HUDEP-2 (cell line): Measurements from ENCODE around the gene ZNF316.
A peak's percentile ranks its signal among the peaks of the same experiment; 100 is the strongest.

Source experiments
- DNase-seq, 76 experiments: peaks; one replicate each; lab custom pipeline; 2025; ENCODE audit not compliant: unreplicated experiment in 76 of 76; lab: John Stamatoyannopoulos, UW

ZNF316 gene

DNA sequence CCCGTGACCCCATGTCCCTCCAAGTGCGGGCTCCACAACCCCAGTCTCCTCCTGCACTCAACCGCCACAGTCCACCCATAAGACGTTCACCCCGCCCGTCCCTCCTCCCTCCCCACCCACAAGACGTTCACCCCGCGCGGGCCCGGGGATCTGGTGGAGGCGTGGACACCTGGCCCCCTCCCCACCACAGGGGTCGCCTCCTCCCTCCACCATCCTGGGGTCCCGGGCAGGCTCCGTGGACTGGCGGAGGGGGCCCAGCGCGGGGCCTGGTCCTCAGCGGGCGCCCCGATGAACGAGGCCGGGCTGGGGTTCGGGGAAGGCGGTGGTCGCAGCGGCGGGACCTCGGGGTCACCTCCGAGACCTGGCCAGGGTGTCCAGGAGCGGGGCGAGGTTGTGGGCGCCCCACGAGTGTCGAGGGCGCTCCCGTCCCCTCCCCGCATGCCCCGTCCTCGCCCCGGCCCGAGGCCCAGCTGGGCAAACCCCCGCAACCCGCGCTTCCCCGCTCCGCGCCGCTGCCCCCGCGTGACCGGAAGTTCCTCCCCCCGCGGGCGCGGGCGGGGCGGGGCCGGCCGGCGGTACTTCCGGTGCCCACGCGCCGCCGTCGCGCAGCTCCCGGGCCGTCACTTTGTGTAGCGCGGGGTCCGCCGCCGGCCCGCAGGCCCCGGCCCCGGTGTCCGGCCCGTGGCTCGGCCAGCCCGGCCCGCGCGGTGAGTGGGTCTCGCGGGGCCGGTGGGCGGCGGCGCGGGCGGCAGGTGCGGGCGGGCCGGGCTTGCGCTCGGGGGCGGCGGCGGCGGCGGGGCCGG, at the start of gene ZNF316:
Gene ZNF316 (plus strand): TSS at position 578 of the 803 bp plus-strand sequence. CDS start 5,092 bp downstream, outside the sequence.
- DNase-seq: peak in 39 of 76 experiments; percentile 4 to 58 (median 28)

DNA sequence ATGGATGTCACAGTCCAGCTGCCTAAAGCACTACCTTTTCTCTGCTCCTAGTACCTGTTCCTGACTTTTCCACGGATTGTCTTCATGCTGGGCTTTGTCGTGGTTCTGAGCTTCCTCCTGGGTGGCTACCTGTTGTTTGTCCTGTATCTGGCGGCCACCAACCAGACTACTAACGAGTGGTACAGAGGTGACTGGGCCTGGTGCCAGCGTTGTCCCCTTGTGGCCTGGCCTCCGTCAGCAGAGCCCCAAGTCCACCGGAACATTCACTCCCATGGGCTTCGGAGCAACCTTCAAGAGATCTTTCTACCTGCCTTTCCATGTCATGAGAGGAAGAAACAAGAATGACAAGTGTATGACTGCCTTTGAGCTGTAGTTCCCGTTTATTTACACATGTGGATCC, 48.6 kb upstream of the ZNF316 start:
- DNase-seq: no peak

DNA sequence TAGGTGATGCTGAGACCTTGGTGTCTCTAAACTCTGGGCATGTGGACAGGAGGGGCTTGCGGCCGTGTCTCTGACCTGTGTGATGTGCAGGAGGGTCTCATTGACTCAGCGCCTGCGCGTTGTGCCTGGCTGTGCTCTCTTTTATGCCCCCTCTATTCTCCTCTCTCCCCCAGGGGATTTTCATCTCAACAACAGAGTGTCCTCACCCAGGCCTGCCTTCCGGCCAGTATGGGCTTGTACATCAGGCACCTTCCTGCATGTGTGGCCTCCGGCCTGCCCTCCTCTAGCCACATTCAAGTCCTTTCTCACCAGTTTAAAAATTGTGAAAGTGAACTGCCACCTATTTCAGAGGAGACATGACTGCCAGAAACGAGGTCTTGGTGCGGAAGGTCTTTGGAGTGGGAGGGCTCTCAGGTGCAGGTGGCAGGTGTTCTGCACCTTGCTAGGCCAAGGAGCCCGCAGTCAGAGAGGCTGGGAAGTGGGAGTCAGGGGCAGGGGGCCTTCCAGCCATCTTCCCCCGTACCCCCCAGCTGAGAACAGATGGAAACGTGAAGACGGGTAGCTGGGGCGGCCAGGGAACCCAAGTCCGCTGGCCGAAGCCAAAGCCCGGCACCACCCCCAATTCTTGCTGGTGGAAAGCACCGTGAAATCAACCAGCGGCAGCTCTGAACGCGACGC, 47.8 kb upstream of the ZNF316 start:
- no peak for DNase-seq

DNA sequence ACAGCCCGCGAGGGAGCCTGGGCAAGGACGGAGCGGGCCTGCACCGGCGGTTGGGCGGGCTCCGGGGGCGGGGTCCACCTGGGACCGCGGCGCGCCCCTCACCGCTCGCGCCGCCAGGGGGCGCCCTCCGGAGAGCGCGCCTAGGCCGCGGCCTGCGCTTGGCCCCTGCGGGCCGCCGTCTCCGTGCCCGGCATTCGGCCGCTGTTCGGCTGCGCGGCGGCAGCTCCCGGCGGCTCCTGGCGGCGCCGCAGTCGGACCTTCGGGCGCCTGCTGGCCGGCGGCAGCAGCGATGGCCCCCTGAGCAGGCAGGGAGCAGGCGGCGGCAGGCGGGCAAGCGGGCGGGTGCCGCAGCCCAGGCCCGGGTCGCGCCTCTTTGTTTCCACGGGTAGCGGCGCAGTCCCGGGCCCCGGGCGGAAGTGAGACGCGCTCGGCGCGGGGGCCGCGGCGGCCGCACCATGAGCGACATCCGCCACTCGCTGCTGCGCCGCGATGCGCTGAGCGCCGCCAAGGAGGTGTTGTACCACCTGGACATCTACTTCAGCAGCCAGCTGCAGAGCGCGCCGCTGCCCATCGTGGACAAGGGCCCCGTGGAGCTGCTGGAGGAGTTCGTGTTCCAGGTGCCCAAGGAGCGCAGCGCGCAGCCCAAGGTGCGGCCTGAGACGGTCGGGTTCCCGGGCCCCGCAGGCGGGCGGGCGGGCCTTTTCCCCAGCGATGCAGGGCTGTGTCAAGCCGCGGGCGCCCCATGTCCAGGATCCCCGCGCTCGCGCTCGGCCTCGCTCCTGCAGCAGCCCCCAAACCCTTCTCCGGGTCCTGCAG, 47.1 kb upstream of the ZNF316 start, which contains the start of gene INTS15:
Gene INTS15 (plus strand): TSS at position 193 of the 816 bp plus-strand sequence. CDS start 263 bp downstream, at position 456.
- peak in 71 of 76 experiments; percentile 19 to 91 (median 66) for DNase-seq

DNA sequence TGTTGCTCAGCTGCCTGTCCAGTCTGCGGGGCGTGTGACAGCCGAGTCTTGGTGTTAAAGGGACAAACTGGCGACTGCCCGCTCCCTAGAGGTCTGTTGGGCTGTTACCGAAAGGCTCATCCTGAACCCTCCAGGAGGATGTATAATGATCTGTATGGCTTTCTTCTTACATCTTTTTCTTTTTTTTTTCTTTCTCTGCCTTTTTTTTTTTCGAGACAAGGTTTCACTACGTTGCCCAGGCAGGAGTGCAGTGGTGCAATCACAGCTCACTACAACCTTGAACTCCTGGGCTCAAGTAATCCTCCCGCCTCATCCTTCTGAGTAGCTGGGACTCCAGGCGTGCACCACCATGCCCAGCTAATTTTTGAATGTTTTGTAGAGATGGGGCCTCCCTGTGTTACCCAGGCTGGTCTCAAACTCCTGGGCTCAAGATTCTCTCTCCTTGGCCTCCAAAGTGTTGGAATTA, 46.4 kb upstream of the ZNF316 start:
- DNase-seq: peak in 6 of 76 experiments; percentile 11 to 63 (median 28)

DNA sequence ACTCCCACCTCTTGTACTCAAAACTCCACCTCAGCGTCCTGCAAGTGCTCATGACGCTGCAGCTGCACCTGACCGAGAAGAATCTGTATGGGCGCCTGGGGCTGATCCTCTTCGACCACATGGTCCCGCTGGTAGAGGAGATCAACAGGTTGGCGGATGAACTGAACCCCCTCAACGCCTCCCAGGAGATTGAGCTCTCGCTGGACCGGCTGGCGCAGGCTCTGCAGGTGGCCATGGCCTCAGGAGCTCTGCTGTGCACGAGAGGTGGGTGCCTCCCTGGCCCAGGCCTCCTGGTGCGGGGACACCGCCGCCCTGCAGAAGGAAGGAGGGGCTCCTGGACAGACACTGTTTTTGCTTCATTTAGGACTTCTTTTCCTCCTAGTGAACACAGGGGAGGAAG, 37.0 kb upstream of the ZNF316 start:
- DNase-seq: no peak

DNA sequence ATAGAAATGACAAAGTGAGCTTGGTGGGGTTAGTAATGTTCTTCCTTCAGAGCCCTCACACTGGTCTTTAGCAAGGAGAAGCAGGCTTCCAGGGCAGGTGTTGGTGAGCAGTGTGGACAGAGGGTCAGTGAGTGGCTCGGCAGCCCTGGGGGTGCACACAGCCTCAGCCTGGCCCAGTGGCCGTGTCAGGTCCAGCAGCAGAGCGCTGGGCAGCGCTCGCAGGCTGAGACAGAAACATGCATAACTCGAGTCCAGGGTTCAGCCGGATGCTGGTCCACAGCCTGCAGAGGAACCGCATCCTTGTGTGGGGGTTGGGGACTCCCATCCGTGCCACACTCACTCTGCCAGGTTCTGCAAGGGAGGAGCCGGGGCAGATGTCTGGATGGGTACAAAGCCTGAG, 32.7 kb upstream of the ZNF316 start:
- DNase-seq: no peak

DNA sequence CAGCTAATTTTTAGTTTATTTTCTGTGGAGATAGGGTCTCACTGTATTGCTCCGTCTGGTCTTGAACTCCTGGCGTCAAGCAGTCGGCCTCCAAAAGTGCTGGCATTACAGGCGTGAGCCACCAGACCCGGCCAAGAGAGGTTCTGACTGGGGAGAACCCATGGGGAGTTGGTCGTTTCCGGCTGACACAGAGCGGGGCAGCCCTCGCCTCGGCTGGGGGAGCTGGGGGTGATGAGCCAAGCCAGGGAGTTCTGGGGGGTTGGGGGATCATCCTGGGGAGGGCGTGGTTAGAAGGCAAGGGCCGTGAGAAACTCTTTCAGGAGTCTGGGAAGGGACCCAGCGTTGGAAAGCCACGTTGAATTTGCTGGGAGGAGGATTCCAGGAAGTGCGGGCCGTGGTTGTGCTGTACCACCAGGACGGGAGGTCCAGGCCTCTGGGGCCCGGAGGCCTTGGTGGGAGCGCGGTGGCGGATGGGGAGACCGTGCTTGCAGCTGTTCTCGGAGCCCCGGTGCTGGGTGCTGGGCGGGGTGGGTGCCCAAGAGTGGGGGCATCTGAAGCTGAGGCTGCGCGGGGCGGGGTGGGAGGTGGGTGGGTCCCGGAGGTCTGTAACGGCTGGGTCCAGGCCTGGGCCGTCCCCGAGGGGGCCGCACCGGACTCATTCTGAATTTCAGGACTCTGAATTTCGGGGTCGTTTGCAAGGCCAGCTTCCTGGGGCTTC, 30.1 kb upstream of the ZNF316 start:
- no peak for DNase-seq

DNA sequence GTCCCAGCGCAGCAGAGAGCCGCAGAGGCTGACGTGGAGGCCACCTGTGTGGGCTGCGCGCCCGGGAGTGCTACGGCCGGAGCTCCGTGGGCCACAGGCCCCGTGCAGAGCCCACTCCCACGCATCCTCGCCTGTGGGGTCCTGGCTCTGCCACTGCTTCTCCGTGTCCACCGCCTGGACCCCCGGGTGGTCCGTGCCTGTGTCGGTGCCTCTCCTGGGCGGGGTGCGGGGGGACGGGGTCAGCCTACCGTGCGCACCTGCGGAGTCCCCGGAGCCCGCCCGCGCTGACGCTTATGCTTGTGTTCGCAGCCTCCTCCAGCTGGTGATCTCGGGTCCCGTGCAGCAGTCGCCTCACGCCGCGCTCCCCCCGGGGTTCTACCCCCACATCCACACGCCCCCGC, 29.5 kb upstream of the ZNF316 start:
- DNase-seq: no peak

DNA sequence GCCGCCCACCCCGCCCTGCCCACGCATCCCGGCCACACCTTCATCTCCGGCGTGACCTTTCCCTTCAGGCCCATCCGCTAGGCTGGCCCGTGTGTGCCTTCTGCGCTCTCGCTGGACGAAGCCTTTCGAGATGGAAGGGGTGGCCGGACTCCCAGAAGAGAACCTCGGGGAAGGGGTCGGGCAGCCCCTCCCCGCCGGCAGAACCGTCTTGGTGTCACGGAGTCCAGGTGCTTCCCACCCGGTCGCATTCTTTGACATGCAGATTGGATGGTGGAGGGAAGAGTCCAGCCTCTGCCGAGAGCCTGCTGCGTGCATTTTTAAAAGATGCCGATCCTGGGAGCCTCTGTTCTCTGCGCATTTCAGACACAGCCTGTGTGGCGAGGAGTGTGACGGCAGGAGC, 29.0 kb upstream of the ZNF316 start:
- no peak for DNase-seq

DNA sequence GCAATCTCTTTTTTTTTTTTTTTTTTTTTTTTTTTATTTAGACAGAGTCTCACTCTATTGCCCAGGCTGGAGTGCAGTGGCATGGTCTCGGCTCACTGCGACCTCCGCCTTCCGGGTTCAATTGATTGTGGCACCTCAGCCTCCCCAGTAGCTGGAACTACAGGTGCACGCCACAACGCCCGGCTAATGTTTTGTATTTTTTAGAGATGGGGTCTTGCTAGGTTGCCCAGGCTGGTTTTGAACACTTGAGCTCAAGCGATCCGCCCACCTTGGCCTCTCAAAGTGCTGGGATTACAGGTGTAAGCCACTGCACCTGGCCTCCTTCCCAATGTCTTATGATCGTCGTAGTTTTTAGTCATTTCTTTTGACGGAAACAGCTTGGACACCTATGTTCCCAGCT, 28.3 kb upstream of the ZNF316 start:
- DNase-seq: no peak

DNA sequence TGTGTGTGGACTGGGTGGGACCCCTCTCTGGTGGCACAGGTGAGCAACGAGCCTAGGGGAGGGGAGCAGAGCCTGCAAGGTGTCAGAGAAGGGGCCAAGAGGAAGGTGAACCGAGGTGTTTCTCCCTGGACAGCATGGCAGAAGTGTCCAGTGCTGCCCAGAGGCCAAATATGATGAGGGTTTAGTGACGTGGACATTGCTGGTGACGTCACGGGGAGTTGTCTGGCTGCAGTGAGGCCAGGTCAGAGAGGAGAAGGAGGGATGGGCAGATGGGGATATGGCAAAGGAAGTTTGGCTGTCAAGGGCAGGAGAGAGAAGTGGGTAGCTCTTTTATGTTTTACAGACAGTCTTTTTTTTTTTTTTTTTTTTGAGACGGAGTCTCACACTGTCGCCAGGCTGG, 24.3 kb upstream of the ZNF316 start:
- no peak for DNase-seq

DNA sequence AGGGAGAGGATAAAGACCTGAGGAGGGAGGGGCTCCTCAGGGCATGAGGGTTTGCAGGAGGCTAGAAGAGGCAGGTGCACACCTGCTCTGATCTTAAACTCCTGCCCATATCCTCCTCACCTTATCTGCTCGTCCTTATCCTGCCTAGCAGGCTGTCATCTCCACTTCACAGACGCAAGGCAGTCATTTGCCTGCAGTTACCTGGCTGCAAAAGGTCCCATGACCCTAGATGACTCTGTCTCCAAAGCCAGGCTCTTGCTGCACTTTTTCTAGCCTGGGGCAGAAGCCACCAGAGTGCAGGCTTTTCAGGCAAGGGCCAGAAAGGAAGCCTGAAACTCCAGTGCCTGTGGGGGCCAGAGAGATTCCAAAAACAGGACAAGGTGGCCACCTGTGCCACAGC, 23.4 kb upstream of the ZNF316 start:
- DNase-seq: no peak

DNA sequence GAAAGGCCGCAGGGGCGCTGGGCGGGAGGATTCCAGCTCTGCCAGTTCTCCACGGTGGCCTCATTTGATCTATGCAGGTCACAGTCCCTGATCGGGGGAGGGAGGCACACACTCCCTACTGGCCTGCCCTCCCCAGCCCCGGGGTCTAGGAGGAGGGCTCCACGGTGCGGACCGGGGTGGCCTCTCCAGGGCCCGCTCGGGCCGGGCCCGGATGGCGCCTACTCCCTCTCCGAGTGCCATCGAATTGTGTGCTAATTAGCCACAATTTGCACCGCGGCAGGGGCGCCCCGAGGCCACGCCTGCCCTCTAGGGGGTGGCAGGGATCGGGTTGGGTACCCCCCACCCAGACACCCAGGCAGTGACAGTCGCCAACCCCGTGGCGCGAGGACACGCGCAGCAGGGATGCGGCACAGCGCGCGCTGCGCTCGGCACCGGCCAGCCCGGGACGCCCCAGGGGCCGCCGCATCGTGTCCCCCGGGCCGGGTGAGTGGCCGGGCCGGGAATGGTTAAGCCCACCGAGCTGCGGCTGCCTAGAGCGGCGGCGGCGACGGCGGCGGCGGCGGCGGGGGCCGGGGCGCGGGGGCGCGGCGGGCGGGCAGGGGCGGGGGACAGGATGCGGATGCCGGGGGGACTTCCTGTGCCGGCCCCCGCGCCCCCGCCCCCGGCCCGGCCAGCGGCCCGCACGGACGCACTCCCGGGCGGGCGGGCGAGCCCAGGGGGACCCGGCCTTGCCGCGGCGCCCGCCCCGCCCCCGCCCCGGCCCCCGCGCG, 22.0 kb upstream of the ZNF316 start, which contains the start of gene ZNF853:
Gene ZNF853 (plus strand): TSS at position 658 of the 770 bp plus-strand sequence. CDS start 565 bp downstream, outside the sequence.
- DNase-seq: no peak

DNA sequence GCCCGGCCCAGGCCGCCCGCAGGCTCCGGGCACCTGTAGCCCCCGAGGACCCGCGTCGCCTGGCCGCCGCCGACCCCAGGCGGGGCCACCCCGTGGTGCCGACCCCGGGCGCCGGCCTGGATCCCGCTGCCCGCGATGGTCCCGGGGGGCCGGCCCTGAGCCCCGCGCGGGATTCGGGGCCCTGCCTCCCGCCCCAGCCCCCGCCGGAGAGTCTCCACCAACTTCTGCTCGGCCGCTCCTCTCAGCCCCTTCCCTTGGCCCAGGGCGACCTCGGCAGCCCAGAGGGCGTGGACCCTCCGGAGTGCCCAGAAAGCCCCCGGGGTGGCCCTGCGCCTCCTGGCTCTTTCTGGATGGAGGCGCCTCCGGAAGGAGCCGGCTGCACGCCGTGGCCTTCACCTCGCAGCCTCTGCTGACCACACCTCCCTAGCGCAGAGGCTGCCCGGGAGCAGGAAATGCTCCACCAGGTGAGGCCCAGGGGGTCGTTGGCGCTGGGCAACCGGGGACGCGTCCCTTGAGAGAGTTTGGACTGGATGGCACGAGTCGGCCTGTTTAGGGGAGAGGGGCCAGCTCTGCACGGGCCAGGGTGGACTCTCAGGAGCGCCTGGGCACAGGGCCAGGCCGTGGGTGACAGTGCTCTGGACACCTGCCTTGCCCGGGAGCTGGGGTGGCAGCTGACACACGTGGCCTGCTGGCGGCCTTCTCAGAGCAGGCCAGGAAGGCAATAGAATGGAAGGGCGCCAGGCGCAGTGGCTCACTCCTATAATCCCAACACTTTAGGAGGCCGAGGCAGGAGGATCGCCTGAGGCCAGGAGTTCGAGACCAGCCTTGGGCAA, 21.2 kb upstream of the ZNF316 start:
- DNase-seq: no peak

DNA sequence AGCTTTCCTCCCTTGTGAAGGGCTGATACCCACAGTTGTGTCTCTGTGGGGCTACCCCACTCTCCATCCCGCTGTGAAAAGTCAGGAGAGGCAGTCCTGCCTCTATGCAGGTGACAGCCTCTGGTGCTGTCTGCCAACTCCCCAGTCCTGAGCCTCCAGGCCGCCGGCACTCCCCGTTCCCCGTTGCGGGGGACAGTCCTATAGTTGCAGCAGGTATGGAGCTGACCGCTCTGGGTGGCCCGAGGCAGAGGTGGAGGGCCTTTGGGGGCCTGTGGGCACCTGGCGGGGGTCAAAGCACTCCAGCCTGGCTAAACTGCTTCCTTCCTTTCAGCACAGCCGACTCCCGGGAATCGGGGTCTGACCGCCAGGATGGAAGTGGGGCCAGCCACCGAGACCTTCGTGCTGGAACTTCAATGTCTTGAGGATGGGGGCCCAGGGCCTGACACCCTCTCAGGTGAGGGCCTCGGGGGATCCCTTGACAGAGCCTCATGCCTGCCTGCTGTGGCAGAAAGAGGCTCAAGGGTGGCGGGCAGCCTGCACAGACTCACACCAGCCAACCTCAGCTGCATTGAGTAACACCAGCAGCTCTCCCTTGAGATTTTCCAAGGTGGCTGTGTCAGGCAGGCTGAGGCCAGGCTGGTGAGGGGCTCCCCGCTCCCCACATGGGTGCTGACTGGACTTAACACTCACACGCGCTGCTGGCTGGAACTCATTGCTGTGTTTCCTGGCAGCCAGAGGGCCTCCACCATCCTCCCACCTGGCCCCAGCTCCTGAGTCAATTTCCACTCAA, 20.1 kb upstream of the ZNF316 start:
- DNase-seq: no peak

DNA sequence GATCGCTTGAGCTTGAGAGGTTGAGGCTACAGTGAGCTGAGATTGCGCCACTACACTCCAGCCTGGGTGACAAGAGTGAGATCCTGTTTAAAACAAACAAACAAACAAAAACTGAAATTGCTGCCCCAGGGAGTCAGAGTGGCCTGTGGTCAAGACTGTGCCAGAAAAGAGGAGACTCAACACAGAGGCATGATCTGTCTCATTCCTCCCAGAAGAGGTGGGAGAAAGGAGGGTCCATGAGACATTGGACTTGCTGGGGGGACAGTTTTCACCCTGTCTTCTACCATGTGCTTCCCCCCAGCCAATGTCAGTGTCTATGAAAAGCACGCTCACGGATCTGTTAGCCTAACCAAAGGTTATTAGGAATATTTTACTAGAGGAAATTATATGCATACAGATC, 18.5 kb upstream of the ZNF316 start:
- DNase-seq: no peak

DNA sequence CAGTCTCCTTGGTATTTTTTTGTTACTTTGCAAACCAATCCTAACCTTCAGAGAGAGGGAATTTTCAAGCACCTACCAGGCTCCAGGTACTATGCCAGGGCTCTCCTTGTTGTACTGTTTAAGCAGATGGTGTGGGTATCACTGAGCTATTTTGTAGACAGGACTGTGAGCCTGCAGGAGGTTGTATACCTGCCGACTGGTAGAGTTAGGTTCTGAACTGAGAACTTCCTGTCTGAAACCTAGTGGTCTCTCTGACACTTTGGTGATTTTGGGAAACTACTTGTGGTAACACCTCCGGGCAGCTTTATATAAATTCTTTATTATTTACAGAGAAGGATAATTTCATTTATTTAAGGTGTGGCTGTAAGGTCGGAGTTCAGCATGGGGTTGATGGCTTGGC, 17.2 kb upstream of the ZNF316 start:
- no peak for DNase-seq
